HuH-7 (cell line): Measurements from ENCODE around the gene TULP3.
"Not testable (repeated sequence)": the region's sequence is repeated elsewhere in the genome, so short reads cannot be mapped to it uniquely, and the experiment has no call there.

ENCODE experiments used
- DNase-seq: peaks from one replicate; pipeline ENCODE4 v3.0.0; 2011; ENCODE audit warnings: low spot score

TULP3 gene, protein sequence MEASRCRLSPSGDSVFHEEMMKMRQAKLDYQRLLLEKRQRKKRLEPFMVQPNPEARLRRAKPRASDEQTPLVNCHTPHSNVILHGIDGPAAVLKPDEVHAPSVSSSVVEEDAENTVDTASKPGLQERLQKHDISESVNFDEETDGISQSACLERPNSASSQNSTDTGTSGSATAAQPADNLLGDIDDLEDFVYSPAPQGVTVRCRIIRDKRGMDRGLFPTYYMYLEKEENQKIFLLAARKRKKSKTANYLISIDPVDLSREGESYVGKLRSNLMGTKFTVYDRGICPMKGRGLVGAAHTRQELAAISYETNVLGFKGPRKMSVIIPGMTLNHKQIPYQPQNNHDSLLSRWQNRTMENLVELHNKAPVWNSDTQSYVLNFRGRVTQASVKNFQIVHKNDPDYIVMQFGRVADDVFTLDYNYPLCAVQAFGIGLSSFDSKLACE

DNA sequence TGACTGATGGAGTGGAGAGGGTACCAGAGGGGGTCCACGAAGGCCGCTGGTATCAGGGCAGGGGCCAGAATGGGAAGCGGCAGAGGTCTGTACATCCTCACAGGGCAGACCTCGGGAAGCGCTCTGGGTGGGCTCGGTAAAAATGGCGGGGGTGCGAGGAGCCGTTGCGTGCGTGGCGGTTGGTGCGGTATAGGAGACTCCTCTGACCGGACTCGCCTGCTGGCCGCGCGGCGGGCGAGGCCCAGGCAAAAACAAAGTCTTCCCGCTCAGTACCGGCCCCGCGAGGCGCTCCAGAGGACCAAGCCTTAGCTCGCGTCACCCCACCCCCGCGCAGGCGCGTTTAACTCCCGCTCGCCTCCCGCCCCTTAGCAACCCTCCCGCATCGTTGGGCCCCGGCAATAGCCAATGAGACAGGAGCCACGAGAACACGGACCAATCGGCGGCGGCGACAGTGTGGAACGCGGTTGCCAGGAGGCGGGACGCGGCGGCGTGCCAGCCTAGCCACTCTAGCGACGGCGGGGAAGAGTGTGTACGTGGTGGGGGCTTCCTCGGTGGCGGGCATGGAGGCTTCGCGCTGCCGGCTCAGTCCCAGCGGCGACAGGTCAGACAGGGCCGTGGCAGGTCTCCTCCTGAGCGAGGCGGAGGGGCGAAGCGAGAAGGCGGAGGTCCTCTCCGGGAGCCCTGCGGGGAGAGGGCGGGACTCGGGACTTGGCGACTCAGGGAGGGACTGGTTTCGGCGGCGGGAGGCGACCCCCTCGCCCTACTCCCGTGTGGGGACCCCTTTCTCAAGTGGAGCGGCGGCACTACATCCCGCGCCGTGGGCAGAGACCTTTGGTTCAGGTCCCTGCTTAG is at the start of gene TULP3:
TSS of gene TULP3 (plus strand) at position 504 of the 852 bp plus-strand sequence. CDS start at position 561, 57 bp downstream.
- DNase-seq = peak; percentile 98

- no peak for DNase-seq
These were observed 49.5 kb upstream of the TULP3 start for GRCh38 chr12:2841056-2841650.

- no peak for DNase-seq
These were observed 47.7 kb upstream of the TULP3 start for GRCh38 chr12:2842948-2843347.

- no peak for DNase-seq
These were observed 45.9 kb upstream of the TULP3 start for GRCh38 chr12:2844786-2845185.

DNA sequence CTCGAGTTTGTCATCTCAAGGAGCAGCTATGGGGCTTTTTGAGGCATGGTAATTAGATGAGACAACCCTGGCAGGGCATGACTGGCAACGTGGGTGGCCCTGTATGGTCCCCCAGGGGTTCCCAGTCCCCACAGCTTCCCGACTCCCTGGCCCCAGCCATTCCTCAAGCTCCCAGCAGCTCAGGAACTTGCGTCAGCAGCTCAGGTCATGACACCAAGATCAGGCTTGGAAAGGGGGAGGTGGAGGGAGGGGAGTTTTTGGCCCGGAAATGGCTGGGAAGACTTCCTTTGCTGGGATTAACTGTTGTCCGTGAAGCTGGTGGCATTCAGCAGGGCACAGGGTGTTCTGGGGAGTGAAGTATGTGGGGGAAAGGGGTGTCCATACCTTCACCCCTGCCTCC is 45.4 kb upstream of the TULP3 start:
- DNase-seq = no peak

GRCh38 chr12:2851931-2852330 is 38.8 kb upstream of the TULP3 start:
- no peak for DNase-seq

DNA sequence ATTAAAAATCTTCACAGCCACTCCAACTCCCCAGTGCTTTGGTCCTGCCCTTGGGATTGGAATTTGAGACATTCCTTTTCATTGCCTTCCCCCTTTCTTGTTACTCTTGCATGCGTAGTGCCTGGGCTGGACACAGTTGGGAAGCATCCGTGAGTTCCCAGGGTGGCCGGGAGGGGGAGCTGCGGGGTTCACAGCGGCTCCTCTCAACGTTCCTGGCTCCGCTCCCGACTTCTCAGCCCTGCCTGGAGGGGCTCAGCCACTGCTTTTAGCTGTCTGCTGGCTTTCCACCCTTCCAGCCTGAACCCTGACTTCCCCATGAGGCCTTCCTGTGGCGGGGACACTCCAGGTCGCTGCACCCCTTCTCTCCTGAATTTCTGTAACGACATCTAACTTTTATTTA is 37.1 kb upstream of the TULP3 start:
- DNase-seq = peak; percentile 90

DNA sequence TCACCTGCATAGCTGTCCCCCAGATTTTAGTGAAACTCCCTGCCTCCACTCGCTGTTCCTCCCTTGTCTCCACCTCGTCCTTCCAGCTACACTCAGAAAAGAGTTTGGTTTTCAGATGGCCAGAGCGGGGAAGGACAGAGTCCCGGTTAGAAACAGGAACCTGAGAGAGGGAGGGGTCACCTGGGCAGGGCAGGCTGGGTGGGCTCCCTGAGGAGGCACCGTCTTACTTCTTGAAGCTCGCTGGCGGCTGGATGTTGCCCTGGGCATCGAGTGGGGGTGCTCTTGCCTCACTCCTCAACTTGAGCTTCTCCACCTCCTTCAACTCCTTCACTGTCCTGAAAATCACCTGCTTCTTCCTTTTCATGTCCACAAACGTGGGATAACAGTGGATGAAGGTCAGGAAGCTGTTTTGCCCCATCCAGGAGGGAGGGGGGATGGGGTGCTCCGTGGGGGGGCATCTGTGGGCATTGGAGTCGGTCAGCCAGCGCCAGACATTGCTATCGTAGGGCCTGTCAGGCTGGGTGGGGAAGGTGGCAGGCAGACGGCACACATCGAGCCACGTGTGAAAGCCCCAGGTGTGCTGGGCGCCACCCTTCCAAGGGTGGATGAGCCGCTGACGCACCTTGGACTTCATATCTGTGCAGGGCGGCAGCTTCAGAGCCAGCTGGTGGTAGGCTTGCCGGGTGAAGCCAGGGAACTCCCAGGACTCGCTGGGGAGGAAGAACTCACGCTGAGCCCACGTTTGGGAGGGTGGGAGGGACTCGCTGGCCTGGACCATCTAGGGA is 35.8 kb upstream of the TULP3 start:
- DNase-seq = no peak

GRCh38 chr12:2855546-2855945 is 35.1 kb upstream of the TULP3 start:
- DNase-seq = no peak

DNA sequence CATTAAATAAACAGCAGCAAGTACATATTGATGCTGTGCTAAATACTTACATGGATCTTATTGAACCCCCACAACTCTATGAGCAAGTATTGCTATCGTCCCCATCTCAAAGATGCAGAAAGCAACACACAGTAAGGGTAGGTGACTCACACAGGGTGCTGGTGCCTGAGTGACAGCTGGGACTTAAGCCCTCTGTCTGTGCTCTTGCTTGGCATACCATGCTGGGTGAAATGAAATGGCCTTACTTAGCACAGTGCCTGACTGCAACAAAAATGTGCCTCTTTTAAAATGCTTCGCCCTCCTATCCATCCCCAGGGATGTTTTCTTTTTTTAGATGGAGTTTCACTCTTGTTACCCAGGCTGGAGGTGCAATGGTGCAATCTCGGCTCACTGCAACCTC is 34.6 kb upstream of the TULP3 start:
- DNase-seq = no peak

DNA sequence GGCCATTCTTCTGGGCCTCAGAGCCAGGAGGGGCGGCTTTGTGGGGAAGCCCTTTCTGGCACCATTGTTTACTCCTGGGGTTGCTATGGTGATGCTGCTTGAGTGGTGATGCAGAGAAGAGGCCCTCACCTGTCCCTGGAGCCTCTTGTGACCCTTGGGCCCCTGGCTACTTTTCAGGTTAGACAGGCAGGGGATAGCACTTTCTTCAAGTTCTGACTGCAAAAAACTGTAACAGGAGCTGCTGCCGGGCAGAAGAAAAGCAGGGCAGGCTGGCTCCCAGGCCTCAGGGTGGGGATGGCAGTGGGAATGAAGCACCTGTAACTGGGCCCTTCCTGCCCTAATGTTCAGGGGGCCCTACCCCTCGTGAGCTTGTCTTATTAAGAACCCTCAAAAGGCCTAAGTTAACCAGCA is 33.7 kb upstream of the TULP3 start, which contains the start of gene TEX52:
TSS of gene TEX52 (minus strand) at position 19 of the 411 bp plus-strand sequence. CDS start at position 6, 13 bp downstream.
- no peak for DNase-seq

GRCh38 chr12:2857576-2857975 is 33.1 kb upstream of the TULP3 start:
- DNase-seq = no peak

DNA sequence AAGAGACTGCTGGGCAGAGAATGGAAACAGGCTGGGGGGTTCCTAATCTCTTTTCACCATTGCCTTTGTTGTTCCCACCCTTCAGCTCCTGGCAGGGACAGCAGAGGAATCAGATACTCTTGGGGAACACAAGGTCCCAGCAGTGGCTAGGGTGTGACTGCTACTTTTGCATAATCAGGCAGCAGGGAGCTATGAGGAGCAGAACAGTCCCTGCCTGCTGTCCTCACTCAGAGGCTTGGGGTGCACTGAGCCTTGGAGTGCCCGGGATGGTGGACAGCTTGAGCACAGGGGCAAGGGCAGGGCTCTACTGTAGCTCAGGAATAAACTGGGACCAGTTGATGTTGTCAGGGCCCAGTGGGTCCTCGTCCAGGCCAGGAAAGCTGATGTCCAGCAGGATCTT is 32.4 kb upstream of the TULP3 start:
- no peak for DNase-seq

DNA sequence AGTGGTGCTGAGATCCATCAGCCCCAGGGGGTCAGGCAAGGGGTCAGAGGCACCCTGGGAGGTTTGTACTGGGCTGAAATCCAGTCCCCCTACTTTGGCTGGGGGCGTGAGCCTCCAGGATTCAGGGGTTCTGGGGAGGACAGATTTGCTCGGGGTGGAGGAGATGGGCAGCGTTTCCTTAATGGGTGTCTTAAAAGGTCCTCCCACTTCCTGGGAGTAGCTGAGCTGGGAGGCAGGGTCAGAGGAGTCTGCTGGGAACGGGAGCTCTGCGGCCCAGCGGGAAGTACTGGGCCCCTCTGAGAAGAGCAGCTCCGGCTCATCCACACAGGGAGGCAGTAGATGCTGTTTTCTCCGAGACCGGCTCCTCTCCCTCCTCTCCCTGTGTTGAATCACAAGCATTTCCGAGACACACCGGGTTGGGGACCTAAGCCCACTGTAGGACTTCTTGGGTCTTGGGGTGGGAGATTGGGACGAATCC is 31.7 kb upstream of the TULP3 start:
- DNase-seq = no peak

GRCh38 chr12:2860170-2860569 is 30.5 kb upstream of the TULP3 start:
- no peak for DNase-seq

- no peak for DNase-seq
These were observed 27.8 kb upstream of the TULP3 start for GRCh38 chr12:2862876-2863275.

DNA sequence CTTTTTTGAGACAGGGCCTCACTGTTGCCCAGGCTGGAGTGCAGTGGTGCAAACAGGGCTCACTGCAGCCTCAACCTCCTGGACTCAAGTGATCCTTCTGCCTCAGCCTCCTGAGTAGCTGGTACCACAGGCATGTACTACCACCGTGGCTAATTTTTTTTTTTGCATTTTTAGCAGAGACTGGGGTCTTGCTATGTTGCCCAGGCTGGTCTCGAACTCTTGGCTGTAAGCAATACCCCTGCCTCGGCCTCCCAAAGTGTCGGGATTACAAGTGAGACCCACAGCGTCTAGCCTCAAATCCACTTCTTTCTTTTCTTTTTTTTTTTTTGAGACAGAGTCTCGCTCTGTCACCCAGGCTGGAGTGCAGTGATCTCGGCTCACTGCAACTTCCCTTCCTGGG is 27.3 kb upstream of the TULP3 start:
- DNase-seq = not testable (repeated sequence)

- no peak for DNase-seq
These were observed 26.5 kb upstream of the TULP3 start for GRCh38 chr12:2864198-2864597.

DNA sequence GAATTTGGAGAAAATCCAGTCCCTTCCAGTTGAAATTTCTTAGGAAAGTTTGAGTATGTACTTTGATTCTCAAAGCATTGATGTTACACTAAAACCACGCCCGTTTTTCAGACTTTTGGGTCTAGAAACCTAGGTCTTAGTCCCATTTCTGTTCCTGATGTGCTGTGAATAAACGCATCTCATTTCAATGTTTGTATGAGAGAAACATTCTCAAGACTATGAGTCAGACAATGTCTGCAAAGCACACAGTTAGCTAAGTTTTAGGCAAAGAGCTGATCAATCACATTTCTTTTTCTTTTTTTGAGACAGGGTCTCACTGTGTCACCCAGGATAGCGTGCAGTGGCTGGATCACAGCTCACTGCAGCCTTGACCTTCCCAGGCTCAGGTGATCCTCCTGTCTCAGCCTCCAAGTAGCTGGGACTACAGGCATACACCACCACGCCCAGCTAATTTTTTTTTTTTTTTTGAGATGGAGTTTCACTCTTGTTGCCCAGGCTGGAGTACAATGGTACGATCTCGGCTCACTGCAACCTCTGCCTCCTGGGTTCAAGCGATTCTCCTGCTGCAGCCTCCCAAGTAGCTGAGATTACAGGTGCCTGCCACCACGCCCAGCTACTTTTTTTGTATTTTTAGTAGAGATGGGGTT is 21.6 kb upstream of the TULP3 start:
- not testable (repeated sequence) for DNase-seq

DNA sequence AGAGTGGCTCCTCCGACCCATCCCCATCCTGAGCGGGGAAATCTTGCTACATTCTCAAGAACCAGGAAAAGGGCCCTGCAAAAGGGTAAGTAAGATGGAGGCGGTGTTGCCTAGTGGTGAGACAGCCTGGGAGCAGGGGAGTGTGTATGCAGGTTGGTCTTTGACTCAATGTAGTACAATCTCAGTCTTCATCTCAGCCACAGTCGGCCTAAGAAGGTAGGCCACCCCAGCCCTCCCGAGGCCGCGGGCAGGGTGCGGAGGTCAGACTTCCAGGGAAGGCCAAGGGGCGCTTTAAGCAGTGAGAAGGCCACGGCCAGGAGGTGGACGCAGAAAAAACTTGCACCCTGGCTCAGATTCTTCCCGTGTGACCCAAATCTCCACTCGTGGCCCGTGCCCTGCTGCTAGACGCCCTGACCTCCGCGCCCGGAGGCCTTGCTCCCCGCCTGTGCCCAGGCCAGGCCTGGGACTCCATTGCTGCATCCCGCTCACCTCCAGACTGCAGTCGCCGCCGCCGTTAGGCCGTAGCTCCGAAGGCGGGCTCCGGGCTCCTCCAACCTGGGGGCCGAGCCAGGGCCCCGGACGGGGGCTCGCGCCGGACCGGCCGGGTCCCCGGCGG is 14.2 kb upstream of the TULP3 start:
- peak; percentile 30 for DNase-seq
